ENCODE measurements around the gene PRKACA.

Gene PRKACA

GRCh38 chr19:14112051-14112808, 5.3 kb downstream of the PRKACA start:
- TF ChIP-seq CTCF (IDR thresholded peaks at IDR 0.05): no peak

- TF ChIP-seq CTCF (IDR thresholded peaks at IDR 0.05): no peak
These were observed 6.1 kb downstream of the PRKACA start for GRCh38 chr19:14111486-14111885.

GRCh38 chr19:14110650-14111049, 6.9 kb downstream of the PRKACA start:
- TF ChIP-seq CTCF (IDR thresholded peaks at IDR 0.05): no peak

- no peak for TF ChIP-seq CTCF (IDR thresholded peaks at IDR 0.05)
These were observed 9.7 kb downstream of the PRKACA start for GRCh38 chr19:14107581-14108461.

- TF ChIP-seq CTCF (IDR thresholded peaks at IDR 0.05): no peak
These were observed 10.7 kb downstream of the PRKACA start for GRCh38 chr19:14106840-14107239.

GRCh38 chr19:14105680-14106079, 11.9 kb downstream of the PRKACA start:
- TF ChIP-seq CTCF (IDR thresholded peaks at IDR 0.05): no peak

GRCh38 chr19:14103310-14103709, 14.3 kb downstream of the PRKACA start:
- TF ChIP-seq CTCF (IDR thresholded peaks at IDR 0.05): no peak

Measured in LNCAP (cell line).